PC-3 (cell line): ENCODE measurements around the gene DCAF6.

Source experiments
- EZH2 ChIP-seq: fragments of 300-600 bp; sonication (generic); IDR thresholded peaks from one replicate; pipeline ENCODE4 v1.6.1; 2017; ENCODE audit warnings: antibody characterized with exemption, mild to moderate bottlenecking, low read length; ENCODE audit not compliant: unreplicated experiment
- EZH2phosphoT487 ChIP-seq: fragments of 300-600 bp; sonication (generic); IDR thresholded peaks from 2 replicates; pipeline ENCODE4 v1.6.1; 2018; ENCODE audit warnings: mild to moderate bottlenecking, antibody characterized with exemption, low read length, borderline replicate concordance
- TF ChIP-seq, protein P1 (sequence below): fragments of 300-600 bp; sonication (generic); conservative IDR thresholded peaks from 2 replicates; pipeline ENCODE4 v1.5.1; 2017; ENCODE audit warnings: antibody characterized with exemption, low read depth, mild to moderate bottlenecking, low read length

- TF ChIP-seq, protein P1, sequence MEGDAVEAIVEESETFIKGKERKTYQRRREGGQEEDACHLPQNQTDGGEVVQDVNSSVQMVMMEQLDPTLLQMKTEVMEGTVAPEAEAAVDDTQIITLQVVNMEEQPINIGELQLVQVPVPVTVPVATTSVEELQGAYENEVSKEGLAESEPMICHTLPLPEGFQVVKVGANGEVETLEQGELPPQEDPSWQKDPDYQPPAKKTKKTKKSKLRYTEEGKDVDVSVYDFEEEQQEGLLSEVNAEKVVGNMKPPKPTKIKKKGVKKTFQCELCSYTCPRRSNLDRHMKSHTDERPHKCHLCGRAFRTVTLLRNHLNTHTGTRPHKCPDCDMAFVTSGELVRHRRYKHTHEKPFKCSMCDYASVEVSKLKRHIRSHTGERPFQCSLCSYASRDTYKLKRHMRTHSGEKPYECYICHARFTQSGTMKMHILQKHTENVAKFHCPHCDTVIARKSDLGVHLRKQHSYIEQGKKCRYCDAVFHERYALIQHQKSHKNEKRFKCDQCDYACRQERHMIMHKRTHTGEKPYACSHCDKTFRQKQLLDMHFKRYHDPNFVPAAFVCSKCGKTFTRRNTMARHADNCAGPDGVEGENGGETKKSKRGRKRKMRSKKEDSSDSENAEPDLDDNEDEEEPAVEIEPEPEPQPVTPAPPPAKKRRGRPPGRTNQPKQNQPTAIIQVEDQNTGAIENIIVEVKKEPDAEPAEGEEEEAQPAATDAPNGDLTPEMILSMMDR = no peak
- TF ChIP-seq EZH2 (no peak), EZH2phosphoT487 (no peak)
Measured at GRCh38 chr1:167973832-167974231, 37.3 kb downstream of the DCAF6 start.
